Astrocyte of the spinal cord (primary cell): Measurements from ENCODE around the gene VILL.
A peak's percentile ranks its signal among the peaks of the same experiment; 100 is the strongest.

Source experiments
- DNase-seq: peaks from one replicate; pipeline ENCODE4 v3.0.0; 2011; ENCODE audit warnings: low read depth, low spot score
- H3K4me3 ChIP-seq: 2 replicates; pipeline ENCODE4 v1.5.1; 2011; ENCODE audit warnings: low read depth, mild to moderate bottlenecking, low read length, moderate library complexity
- in situ Hi-C: cut with HindIII; loops from 2 replicates; pipeline ENCODE4 v1.10.0; 2017; ENCODE audit warnings: low sequenced_read_pairs
- TF ChIP-seq, protein P1 (sequence below): IDR thresholded peaks from 2 replicates; pipeline ENCODE4 v1.5.1; 2012; ENCODE audit warnings: low read depth, mild to moderate bottlenecking, low read length, inconsistent platforms

VILL gene

DNA sequence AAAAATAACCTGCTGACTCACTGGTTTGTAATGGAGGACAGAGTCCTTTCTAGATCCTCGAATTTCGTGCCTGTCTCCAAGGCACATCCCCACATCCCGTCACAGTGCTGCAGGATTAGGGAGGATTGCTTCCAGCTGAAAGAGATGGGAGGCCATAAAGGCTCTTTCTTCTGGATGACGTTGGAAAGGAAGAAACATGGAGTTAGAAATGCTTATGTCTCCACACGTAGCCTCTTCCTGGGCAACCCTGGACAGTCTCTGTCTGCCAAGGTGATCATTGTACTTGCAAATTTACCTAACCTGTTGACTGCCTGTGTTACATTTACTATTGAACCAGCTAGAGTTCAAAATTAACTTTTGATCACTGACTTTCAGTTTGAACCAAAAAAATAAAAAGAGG, 27.6 kb upstream of the VILL start:
- no peak for DNase-seq
- H3K4me3 ChIP-seq = no peak overlapping the region
- in situ Hi-C loops = no loop called here
- TF ChIP-seq, protein P1, sequence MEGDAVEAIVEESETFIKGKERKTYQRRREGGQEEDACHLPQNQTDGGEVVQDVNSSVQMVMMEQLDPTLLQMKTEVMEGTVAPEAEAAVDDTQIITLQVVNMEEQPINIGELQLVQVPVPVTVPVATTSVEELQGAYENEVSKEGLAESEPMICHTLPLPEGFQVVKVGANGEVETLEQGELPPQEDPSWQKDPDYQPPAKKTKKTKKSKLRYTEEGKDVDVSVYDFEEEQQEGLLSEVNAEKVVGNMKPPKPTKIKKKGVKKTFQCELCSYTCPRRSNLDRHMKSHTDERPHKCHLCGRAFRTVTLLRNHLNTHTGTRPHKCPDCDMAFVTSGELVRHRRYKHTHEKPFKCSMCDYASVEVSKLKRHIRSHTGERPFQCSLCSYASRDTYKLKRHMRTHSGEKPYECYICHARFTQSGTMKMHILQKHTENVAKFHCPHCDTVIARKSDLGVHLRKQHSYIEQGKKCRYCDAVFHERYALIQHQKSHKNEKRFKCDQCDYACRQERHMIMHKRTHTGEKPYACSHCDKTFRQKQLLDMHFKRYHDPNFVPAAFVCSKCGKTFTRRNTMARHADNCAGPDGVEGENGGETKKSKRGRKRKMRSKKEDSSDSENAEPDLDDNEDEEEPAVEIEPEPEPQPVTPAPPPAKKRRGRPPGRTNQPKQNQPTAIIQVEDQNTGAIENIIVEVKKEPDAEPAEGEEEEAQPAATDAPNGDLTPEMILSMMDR = no peak

DNA sequence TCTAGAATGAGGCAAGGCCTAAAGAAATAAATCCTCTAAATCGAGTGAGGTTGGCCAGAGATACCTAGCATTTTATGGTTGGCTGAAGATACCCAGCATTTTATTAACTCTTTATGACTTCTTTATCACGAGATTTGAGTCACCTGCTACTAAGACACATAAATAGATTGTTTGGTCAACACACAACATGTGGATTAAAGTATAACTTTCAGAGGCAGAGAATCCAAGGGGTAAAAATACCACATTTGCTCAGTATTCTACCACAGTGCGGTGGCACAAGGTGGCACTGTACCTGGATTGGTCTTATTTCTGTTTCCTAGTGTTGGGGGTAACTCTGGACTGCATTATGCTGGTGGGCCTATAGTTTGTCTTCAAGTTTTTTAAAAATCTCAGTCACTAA, 27.0 kb upstream of the VILL start:
- in situ Hi-C loops = no loop called here
- TF ChIP-seq, protein P1 = no peak
- no peak for DNase-seq
- H3K4me3 ChIP-seq = no peak overlapping the region

DNA sequence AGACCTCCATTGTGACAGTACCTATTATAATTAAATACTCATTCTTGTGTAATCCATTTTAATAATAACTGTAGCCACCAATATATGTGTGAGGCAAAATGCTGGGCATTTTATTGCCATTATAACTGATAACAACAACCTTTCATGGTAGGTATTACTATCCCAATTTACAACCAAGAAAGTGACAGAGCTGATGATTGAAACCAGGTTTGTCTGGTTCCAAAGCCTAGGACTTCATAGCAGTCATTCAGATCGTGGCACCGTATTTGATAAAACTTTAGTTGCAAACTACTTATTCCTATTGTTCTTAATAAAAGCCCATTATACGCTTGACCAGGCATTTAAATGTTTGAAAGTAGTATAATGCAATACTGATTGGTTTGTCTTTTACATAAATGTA, 26.4 kb upstream of the VILL start:
- in situ Hi-C loops = no loop called here
- TF ChIP-seq, protein P1 = no peak
- DNase-seq = no peak
- no peak overlapping the region for H3K4me3 ChIP-seq

DNA sequence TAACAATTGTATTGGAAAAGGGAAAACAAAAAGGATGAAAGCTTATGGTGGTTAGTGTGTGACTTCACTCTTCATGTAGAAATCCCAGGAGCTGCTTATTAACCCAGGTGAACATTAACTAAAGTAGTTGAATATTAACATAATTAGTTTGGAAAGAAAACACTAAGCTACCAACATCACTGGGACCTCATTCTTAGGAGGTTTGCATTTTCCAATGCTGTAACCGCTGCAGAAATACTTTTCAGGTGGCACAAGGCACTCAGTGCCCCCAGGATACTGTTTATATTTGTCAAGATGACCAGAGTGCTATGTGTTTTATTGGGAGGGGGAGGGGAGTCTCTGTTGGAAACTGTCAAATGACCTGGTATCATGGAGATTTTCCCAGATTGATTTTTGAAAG, 25.9 kb upstream of the VILL start:
- DNase-seq = no peak

DNA sequence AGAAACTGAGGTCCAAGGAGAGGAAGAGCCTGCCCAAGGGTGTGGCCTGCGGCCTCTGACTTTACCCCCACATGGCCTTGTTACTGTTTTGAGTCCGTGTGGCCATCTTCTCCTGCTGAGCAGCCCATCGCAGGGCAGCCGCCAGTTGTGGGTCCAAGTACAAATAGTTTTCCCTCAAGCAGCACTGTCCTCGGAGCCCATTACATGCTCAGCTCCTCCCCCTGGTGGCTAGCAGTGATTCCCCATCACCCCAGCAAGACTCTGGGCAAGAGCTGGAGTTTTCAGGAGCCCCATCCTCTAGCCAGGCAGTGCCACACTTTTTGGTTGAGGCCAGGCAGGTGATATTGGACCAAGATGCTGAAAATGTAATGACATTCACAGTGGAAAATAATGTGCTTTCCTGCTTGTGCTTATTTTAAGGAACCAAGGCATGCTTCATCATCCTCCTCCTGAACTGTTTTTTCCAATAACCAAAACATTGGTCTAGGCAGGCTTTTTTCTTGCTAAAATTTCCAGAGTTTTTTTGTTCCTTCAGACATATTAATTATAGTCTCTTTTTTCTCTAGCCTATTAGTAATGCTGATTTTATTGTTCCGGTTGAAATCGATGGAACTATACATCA, 23.2 kb upstream of the VILL start:
- peak; percentile 67 for DNase-seq
- TF ChIP-seq, protein P1 = peak; percentile 94
- no peak overlapping the region for H3K4me3 ChIP-seq
- in situ Hi-C loops = no loop called here

More for the DNA sequence above, 25.9 kb upstream of the VILL start:
- H3K4me3 ChIP-seq = no peak overlapping the region
- TF ChIP-seq, protein P1 = no peak
- in situ Hi-C loops = no loop called here

DNA sequence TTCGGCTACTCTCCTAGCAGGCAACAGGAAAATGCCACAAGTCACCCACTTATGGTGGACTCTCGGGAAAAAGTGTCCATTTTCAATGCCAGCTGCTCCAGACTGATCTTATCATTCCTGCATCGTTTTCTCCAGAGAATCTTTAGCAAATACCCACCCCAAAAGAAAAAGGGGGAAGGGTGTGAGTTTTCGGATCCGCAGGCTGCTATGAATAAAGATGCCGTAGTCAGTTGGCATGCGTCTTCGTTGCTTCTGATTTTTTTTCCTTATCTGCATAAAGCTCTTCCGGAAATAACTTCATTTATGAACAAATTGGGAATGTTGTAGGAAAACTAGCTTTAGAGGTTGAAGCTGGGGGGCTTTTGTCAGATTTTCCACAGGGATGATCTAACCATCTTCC, 22.4 kb upstream of the VILL start:
- DNase-seq = no peak

More for the DNA sequence above, 22.4 kb upstream of the VILL start:
- H3K4me3 ChIP-seq = no peak overlapping the region
- TF ChIP-seq, protein P1 = no peak
- in situ Hi-C loops = no loop called here
